Spinal cord (tissue), 10 donors: ENCODE measurements around the gene PRKCH. TPM values are rescaled to one million over a fixed set of nuclear protein-coding genes. Genes with fewer than 3 reads are reported as not detected.

Experiments
- DNase-seq, 6 donors: peaks; one replicate each; pipeline versions ENCODE4 v3.0.0 to v3.0.0-alpha.2; 2013 to 2015; ENCODE audit warnings: low spot score in 6 of 6, low read depth in 4 of 6
- H3K27ac ChIP-seq: one replicate; pipeline ENCODE4 v1.5.1; 2013; ENCODE audit warnings: low read depth, low read length, control low read depth
- H3K27me3 ChIP-seq: one replicate; pipeline ENCODE4 v1.6.1; 2013; ENCODE audit warnings: low read length; ENCODE audit not compliant: control insufficient read depth, insufficient read depth
- H3K36me3 ChIP-seq: one replicate; pipeline ENCODE4 v1.6.1; 2013; ENCODE audit warnings: low read length; ENCODE audit not compliant: control insufficient read depth, insufficient read depth
- H3K4me1 ChIP-seq: one replicate; pipeline ENCODE4 v1.6.1; 2013; ENCODE audit warnings: low read length; ENCODE audit not compliant: control insufficient read depth, insufficient read depth
- H3K4me3 ChIP-seq: one replicate; pipeline ENCODE4 v1.5.1; 2013; ENCODE audit warnings: low read depth, low read length, control low read depth
- H3K9me3 ChIP-seq: one replicate; pipeline ENCODE4 v1.6.1; 2013; ENCODE audit warnings: low read length; ENCODE audit not compliant: control insufficient read depth, insufficient read depth
- WGBS: methylation state at CpG from one replicate; pipeline ENCODE4 v1.1.5; 2013; ENCODE audit warnings: missing lambda C conversion rate; ENCODE audit not compliant: insufficient coverage; 5-methylcytosine and 5-hydroxymethylcytosine counted together
- polyA plus RNA-seq, 2 donors: library from polyadenylated mRNA; unstranded; fragments of 120-200 nt; gene quantifications; one replicate each; pipeline ENCODE4 v1.2.1, GENCODE V29; 2013; ENCODE audit not compliant: insufficient read length in 2 of 2
- total RNA-seq, 2 donors: library from RNA; depleted of rRNA in 1 of 2; stranded (reverse); fragments of 120-200 nt in 1 of 2; fragments of >200 nt in 1 of 2; gene quantifications; one replicate each; pipeline versions ENCODE4 v1.2.3 to v1.2.4, GENCODE V29; 2013 to 2014
- donor health status: healthy.

PRKCH gene
- total and polyA plus RNA-seq, 4 donors = 9.6 to 30.7 (median 15.5) TPM

- H3K4me3 ChIP-seq = no peak overlapping the region
- H3K36me3 ChIP-seq = no peaks in the 10 kb centered on the region
- peaks cover 7% of the 10 kb centered on the region for H3K4me1 ChIP-seq
- peak overlapping the region; percentile 26 for H3K27ac ChIP-seq
- peak in 5 of 6 donors; percentile 31 to 77 (median 40) for DNase-seq
- no peaks in the 10 kb centered on the region for H3K9me3 ChIP-seq
- no CpG with 5 or more reads among the region's 4 CpGs for WGBS
- H3K27me3 ChIP-seq = no peaks in the 10 kb centered on the region
These were observed 97.4 kb downstream of the PRKCH start for GRCh38 chr14:61418746-61419145.

DNA sequence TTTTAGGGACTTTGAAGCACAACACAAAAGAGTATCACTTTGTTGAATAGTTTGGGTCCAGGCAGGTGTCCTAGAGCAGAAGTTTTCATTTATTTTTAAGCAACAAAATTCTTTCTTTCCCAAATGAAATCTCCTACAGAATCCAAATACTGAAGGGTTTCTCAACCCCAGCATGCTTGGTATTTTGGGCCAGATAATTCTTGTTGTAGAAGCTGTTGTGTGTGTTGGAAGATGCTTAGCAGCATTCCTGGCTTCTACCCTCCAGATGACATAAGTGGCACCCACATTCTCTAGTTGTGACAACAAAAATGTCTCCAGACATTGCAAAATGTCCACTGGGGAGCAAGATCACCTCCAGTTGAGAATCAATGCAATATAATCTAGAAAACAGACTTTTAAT lies 97.8 kb downstream of the PRKCH start:
- H3K4me3 ChIP-seq = no peak overlapping the region
- peaks cover 7% of the 10 kb centered on the region for H3K4me1 ChIP-seq
- H3K27ac ChIP-seq = peak overlapping the region; percentile 26
- DNase-seq = peak in 1 of 6 donors; percentile 5
- H3K36me3 ChIP-seq = no peaks in the 10 kb centered on the region
- no peaks in the 10 kb centered on the region for H3K27me3 ChIP-seq
- no peaks in the 10 kb centered on the region for H3K9me3 ChIP-seq

GRCh38 chr14:61420326-61420725 lies 98.9 kb downstream of the PRKCH start:
- peaks cover 5% of the 10 kb centered on the region for H3K9me3 ChIP-seq
- no peak overlapping the region for H3K27ac ChIP-seq
- H3K4me1 ChIP-seq = peaks cover 7% of the 10 kb centered on the region
- DNase-seq = peak in 1 of 6 donors; percentile 13
- H3K36me3 ChIP-seq = no peaks in the 10 kb centered on the region
- H3K4me3 ChIP-seq = no peak overlapping the region
- no peaks in the 10 kb centered on the region for H3K27me3 ChIP-seq
- WGBS = no CpG with 5 or more reads among the region's 4 CpGs

DNA sequence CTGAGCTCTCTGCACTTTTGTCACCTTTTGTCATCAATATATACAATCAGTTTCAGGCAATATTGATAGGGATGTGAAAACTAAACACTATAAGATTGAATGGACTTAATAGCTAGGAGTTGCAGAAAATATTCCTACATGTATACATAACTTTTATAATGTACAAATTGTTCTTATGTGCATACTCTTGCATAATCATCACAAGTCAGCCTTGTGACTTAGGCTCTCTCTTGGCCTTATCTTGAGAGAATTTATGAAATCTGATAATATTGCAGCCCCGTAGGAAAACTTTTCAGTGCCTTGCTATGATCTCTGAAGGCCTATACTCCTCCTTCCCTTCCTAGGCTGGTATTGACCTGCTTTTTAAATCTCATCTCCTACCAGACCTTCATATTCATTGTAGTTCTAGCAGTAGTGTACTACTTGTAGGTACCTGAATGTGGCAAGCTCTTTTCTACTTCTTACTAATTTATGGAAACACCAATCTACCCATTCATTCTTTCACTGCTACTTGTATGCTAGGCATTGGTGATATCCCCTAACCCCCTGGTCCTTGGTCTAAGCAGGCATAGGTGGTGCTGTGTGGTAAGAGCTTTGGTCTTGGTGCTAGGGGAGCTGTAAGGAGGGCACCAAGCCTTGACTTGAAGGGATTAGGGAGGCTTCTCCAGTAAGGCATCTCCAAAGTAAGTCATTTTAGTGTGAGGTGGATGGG lies 100.0 kb downstream of the PRKCH start:
- Histone ChIP-seq H3K27me3 (no peaks in the 10 kb centered on the region), H3K36me3 (no peaks in the 10 kb centered on the region), H3K4me1 (peaks cover 7% of the 10 kb centered on the region), H3K9me3 (peaks cover 5% of the 10 kb centered on the region), H3K27ac (no peak overlapping the region), H3K4me3 (no peak overlapping the region)
- DNase-seq = no peak
- no CpG with 5 or more reads among the region's 1 CpG for WGBS

DNA sequence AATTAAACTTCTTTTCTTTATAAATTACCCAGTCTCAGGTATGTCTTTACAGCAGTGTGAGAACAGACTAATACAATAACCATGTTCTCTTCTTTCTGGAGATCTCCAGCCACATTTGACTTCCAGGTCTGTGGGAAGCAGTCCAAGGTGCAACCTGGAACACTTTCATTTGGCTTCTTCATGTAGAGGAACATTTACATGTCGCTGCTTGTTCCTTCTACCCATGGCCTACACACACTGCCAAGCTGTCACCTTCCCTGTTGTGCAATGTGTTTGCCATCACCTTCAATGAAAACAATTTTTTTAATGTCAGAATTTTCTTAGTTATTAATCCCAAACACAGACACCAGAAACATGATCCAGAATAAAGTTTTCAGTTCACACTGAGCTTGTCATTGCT lies 104.7 kb downstream of the PRKCH start:
- 100% methylated on average over 1 of the region's 1 CpG for WGBS
- Histone ChIP-seq H3K27ac (no peak overlapping the region), H3K4me1 (no peaks in the 10 kb centered on the region), H3K36me3 (no peaks in the 10 kb centered on the region), H3K27me3 (no peaks in the 10 kb centered on the region), H3K4me3 (no peak overlapping the region), H3K9me3 (peaks cover 5% of the 10 kb centered on the region)
- no peak for DNase-seq

- DNase-seq = no peak
- no peaks in the 10 kb centered on the region for H3K36me3 ChIP-seq
- WGBS = 69% methylated on average over 1 of the region's 2 CpGs
- peaks cover 5% of the 10 kb centered on the region for H3K9me3 ChIP-seq
- H3K4me1 ChIP-seq = no peaks in the 10 kb centered on the region
- H3K27ac ChIP-seq = no peak overlapping the region
- H3K4me3 ChIP-seq = no peak overlapping the region
- H3K27me3 ChIP-seq = no peaks in the 10 kb centered on the region
These were observed 106.9 kb downstream of the PRKCH start for GRCh38 chr14:61428261-61428660.

DNA sequence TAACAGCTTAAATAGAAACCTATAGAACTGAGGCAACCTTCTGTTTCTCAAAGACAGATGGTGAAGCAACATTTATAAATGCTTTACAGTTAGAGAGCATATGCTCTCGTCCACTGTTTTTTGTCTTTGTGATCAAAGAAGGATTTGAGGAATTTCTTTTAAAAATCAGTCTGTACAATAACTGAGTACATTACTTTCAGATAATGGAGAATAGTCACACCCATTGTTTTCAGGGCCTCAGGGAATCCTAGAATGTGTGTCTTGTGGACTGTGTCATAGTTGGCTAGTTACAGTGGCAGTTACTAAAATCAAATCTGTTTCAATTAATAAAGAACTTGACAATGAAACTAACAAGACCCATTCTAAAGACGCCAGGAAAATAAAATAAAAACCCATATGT lies 107.9 kb downstream of the PRKCH start:
- peaks cover 5% of the 10 kb centered on the region for H3K9me3 ChIP-seq
- no CpG with 5 or more reads among the region's 2 CpGs for WGBS
- H3K27me3 ChIP-seq = no peaks in the 10 kb centered on the region
- no peak overlapping the region for H3K4me3 ChIP-seq
- DNase-seq = peak in 1 of 6 donors; percentile 6
- H3K4me1 ChIP-seq = no peaks in the 10 kb centered on the region
- H3K36me3 ChIP-seq = no peaks in the 10 kb centered on the region
- H3K27ac ChIP-seq = no peak overlapping the region

DNA sequence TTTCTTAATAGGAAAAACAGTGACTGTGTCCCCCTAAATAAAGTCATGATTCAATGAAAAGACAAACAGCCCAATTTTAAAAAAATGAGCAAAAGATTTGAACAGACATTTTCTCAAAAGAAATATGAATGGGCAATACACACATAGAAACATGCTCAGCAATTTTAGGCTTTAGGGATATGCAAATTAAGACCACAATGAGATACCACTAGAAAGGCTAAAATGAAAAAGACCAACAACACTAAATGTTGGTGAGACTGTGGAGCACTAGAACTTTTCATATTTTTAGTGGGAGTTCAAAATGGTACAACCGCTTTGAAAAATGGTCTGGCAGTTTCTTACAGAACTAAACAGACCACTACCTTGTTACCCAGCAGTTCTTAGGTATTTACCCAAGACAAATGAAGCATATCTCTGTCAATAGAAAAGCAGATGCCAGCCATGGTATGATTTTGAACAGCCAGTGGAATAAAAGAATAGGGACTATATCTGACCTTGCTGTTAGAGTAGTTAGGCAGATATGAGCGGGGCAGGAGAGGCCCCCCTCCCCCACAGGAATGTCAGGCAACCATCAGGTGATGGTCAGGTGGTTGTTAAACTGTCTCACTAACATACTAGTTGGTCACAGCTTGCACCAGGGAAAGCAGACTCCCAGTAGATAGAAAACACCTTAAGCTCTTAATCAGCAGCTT lies 108.8 kb downstream of the PRKCH start:
- Histone ChIP-seq H3K27me3 (peaks cover 3% of the 10 kb centered on the region), H3K9me3 (peaks cover under 1% of the 10 kb centered on the region), H3K27ac (no peak overlapping the region), H3K36me3 (no peaks in the 10 kb centered on the region), H3K4me1 (no peaks in the 10 kb centered on the region), H3K4me3 (no peak overlapping the region)
- no CpG with 5 or more reads among the region's 2 CpGs for WGBS
- DNase-seq = no peak

DNA sequence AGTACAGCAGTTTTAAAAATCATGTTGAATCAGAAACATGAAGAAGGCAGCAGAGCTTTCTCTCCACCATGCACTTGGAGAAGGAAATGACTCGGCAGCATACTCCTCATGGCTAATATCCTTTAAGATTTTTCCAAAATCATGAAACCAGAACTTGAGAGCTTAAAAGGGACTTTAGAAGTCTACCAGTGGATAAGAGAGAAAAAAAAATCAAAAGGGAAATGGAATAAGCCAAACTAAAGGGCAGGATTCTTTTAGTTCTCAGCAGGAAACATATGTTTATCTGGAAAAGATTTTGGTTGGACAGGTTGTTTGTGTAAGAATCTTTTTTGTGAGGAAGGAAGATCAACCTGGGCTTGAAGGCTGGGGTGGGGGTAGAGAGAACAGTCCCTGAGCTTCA lies 111.8 kb downstream of the PRKCH start:
- no peak overlapping the region for H3K27ac ChIP-seq
- H3K4me3 ChIP-seq = no peak overlapping the region
- no peaks in the 10 kb centered on the region for H3K36me3 ChIP-seq
- no peaks in the 10 kb centered on the region for H3K9me3 ChIP-seq
- WGBS = 80% methylated on average over 1 of the region's 1 CpG
- no peak for DNase-seq
- peaks cover 3% of the 10 kb centered on the region for H3K27me3 ChIP-seq
- H3K4me1 ChIP-seq = no peaks in the 10 kb centered on the region

- no peak for DNase-seq
- no CpG with 5 or more reads among the region's 1 CpG for WGBS
- no peak overlapping the region for H3K4me3 ChIP-seq
- H3K36me3 ChIP-seq = no peaks in the 10 kb centered on the region
- H3K27ac ChIP-seq = no peak overlapping the region
- peaks cover 3% of the 10 kb centered on the region for H3K27me3 ChIP-seq
- H3K9me3 ChIP-seq = no peaks in the 10 kb centered on the region
- peaks cover 2% of the 10 kb centered on the region for H3K4me1 ChIP-seq
These were observed 112.4 kb downstream of the PRKCH start for GRCh38 chr14:61433828-61434227.
